Measurements from ENCODE around the gene AGPAT4. TPM values are rescaled to one million over a fixed set of nuclear protein-coding genes. Genes with fewer than 3 reads are reported as not detected.

Gene AGPAT4
- total RNA-seq, 1 donor from 2014 or later = 24.4 TPM

GRCh38 chr6:161276605-161277155, 2.8 kb upstream of the AGPAT4 start:
- H3K36me3 Mint-ChIP-seq = no peaks in the 10 kb centered on the region
- peaks cover 6% of the 10 kb centered on the region for H3K27me3 Mint-ChIP-seq
- H3K4me3 Mint-ChIP-seq = no peak overlapping the region

GRCh38 chr6:161274898-161275297, 1.0 kb upstream of the AGPAT4 start:
- no peak for TF ChIP-seq CTCF (conservative IDR thresholded peaks at IDR 0.05)
- H3K4me3 Mint-ChIP-seq = no peak overlapping the region
- DNase-seq (ENCODE audit: extremely low spot score, unreplicated experiment) = no peak
- H3K27me3 Mint-ChIP-seq = no peaks in the 10 kb centered on the region
- peaks cover 6% of the 10 kb centered on the region for H3K36me3 Mint-ChIP-seq
- H3K27ac Mint-ChIP-seq = no peak overlapping the region
- peaks cover 10% of the 10 kb centered on the region for H3K4me1 Mint-ChIP-seq (ENCODE audit: unreplicated experiment)
- H3K9me3 Mint-ChIP-seq = no peaks in the 10 kb centered on the region

More at GRCh38 chr6:161276605-161277155, 2.8 kb upstream of the AGPAT4 start:
- peaks cover 12% of the 10 kb centered on the region for H3K9me3 Mint-ChIP-seq
- TF ChIP-seq CTCF (conservative IDR thresholded peaks at IDR 0.05) = no peak
- no peak overlapping the region for H3K27ac Mint-ChIP-seq
- peaks cover 3% of the 10 kb centered on the region for H3K4me1 Mint-ChIP-seq (ENCODE audit: unreplicated experiment)
- DNase-seq (ENCODE audit: extremely low spot score, unreplicated experiment) = no peak

- Mint-ChIP-seq H3K27me3 (no peaks in the 10 kb centered on the region), H3K9me3 (no peaks in the 10 kb centered on the region), H3K4me3 (peak overlapping the region; percentile 94), H3K36me3 (peaks cover 10% of the 10 kb centered on the region), H3K27ac (peak overlapping the region; percentile 90), H3K4me1 (ENCODE audit: unreplicated experiment) (peaks cover 10% of the 10 kb centered on the region)
- DNase-seq (ENCODE audit: extremely low spot score, unreplicated experiment) = no peak
- TF ChIP-seq CTCF (conservative IDR thresholded peaks at IDR 0.05) = no peak
Observed at GRCh38 chr6:161274488-161274858, 612 bp upstream of the AGPAT4 start.

GRCh38 chr6:161273274-161273751, 548 bp downstream of the AGPAT4 start:
- peaks cover 18% of the 10 kb centered on the region for H3K4me1 Mint-ChIP-seq (ENCODE audit: unreplicated experiment)
- H3K27ac Mint-ChIP-seq = peak overlapping the region; percentile 90
- peak; percentile 72 for DNase-seq (ENCODE audit: extremely low spot score, unreplicated experiment)
- peaks cover 19% of the 10 kb centered on the region for H3K36me3 Mint-ChIP-seq
- TF ChIP-seq CTCF (conservative IDR thresholded peaks at IDR 0.05) = no peak
- no peaks in the 10 kb centered on the region for H3K27me3 Mint-ChIP-seq
- peak overlapping the region; percentile 94 for H3K4me3 Mint-ChIP-seq
- H3K9me3 Mint-ChIP-seq = no peaks in the 10 kb centered on the region

- peaks cover 19% of the 10 kb centered on the region for H3K4me1 Mint-ChIP-seq (ENCODE audit: unreplicated experiment)
- peaks cover 21% of the 10 kb centered on the region for H3K36me3 Mint-ChIP-seq
- no peak for TF ChIP-seq CTCF (conservative IDR thresholded peaks at IDR 0.05)
- H3K9me3 Mint-ChIP-seq = no peaks in the 10 kb centered on the region
- DNase-seq (ENCODE audit: extremely low spot score, unreplicated experiment) = no peak
- H3K4me3 Mint-ChIP-seq = peak overlapping the region; percentile 94
- H3K27ac Mint-ChIP-seq = peak overlapping the region; percentile 90
- no peaks in the 10 kb centered on the region for H3K27me3 Mint-ChIP-seq
Observed at GRCh38 chr6:161272635-161273273, 1.1 kb downstream of the AGPAT4 start.
